Activated T-cell treated with anti-CD3 and anti-CD28 coated beads for 24 hours (primary cell): ENCODE results near the gene HACD3.
"Not testable (repeated sequence)": the region's sequence is repeated elsewhere in the genome, so short reads cannot be mapped to it uniquely, and the experiment has no call there.

Source experiments
- DNase-seq: peaks from one replicate; pipeline ENCODE4 v3.0.0-alpha.2; 2020; ENCODE audit warnings: low read depth

Gene HACD3

GRCh38 chr15:65550681-65551098 lies 20.4 kb downstream of the HACD3 start:
- no peak for DNase-seq

- DNase-seq: no peak
Measured at GRCh38 chr15:65551183-65551582, 20.9 kb downstream of the HACD3 start.

- DNase-seq: not testable (repeated sequence)
Measured at GRCh38 chr15:65552851-65553250, 22.6 kb downstream of the HACD3 start.

GRCh38 chr15:65553691-65554090 lies 23.4 kb downstream of the HACD3 start:
- no peak for DNase-seq

- DNase-seq: no peak
Measured at GRCh38 chr15:65556622-65557021, 26.4 kb downstream of the HACD3 start.

- no peak for DNase-seq
Measured at GRCh38 chr15:65558336-65558735, 28.1 kb downstream of the HACD3 start.

- DNase-seq: no peak
Measured at GRCh38 chr15:65558997-65559760, 28.9 kb downstream of the HACD3 start.

- DNase-seq: no peak
Measured at GRCh38 chr15:65559941-65560340, 29.7 kb downstream of the HACD3 start.

- no peak for DNase-seq
Measured at GRCh38 chr15:65561934-65562333, 31.7 kb downstream of the HACD3 start.

- DNase-seq: no peak
Measured at GRCh38 chr15:65569728-65570127, 39.5 kb downstream of the HACD3 start.

- no peak for DNase-seq
Measured at GRCh38 chr15:65571971-65572370, 41.7 kb downstream of the HACD3 start.

GRCh38 chr15:65576664-65577063 lies 46.4 kb downstream of the HACD3 start:
- no peak for DNase-seq

- DNase-seq: no peak
Measured at GRCh38 chr15:65577129-65577996, 47.1 kb downstream of the HACD3 start.

GRCh38 chr15:65578904-65579728 lies 48.9 kb downstream of the HACD3 start:
- no peak for DNase-seq

GRCh38 chr15:65579762-65580161 lies 49.5 kb downstream of the HACD3 start:
- no peak for DNase-seq

- no peak for DNase-seq
Measured at GRCh38 chr15:65580287-65580686, 50.0 kb downstream of the HACD3 start.

GRCh38 chr15:65583701-65584100 lies 53.4 kb downstream of the HACD3 start:
- DNase-seq: peak; percentile 9

- no peak for DNase-seq
Measured at GRCh38 chr15:65584241-65584640, 54.0 kb downstream of the HACD3 start.

GRCh38 chr15:65587094-65587493 lies 56.8 kb downstream of the HACD3 start:
- no peak for DNase-seq

- DNase-seq: no peak
Measured at GRCh38 chr15:65595960-65596359, 65.7 kb downstream of the HACD3 start.

GRCh38 chr15:65598468-65598867 lies 68.2 kb downstream of the HACD3 start:
- no peak for DNase-seq

- DNase-seq: no peak
Measured at GRCh38 chr15:65599677-65600076, 69.4 kb downstream of the HACD3 start.
